ENCODE measurements around the gene OR10H4. TPM values are rescaled to one million over a fixed set of nuclear protein-coding genes. Genes with fewer than 3 reads are reported as not detected.
"Not testable (repeated sequence)": the region's sequence is repeated elsewhere in the genome, so short reads cannot be mapped to it uniquely, and the experiment has no call there.

OR10H4 gene
- total RNA-seq, 1 donor from 2014 or later, result not detected

- no peak for DNase-seq (ENCODE audit: low spot score)
Observed at GRCh38 chr19:15944401-15944800, 4.4 kb upstream of the OR10H4 start.

GRCh38 chr19:15945301-15945700 is 3.5 kb upstream of the OR10H4 start:
- no peak for DNase-seq (ENCODE audit: low spot score)

- no peak for DNase-seq (ENCODE audit: low spot score)
Observed at GRCh38 chr19:15954820-15955219, 6.0 kb downstream of the OR10H4 start.

GRCh38 chr19:15962319-15962718 is 13.5 kb downstream of the OR10H4 start:
- DNase-seq (ENCODE audit: low spot score), result no peak

- DNase-seq (ENCODE audit: low spot score), result no peak
Observed at GRCh38 chr19:15964231-15964630, 15.4 kb downstream of the OR10H4 start.

GRCh38 chr19:15971224-15971780 is 22.5 kb downstream of the OR10H4 start:
- DNase-seq (ENCODE audit: low spot score), result no peak

GRCh38 chr19:15972043-15972442 is 23.2 kb downstream of the OR10H4 start:
- DNase-seq (ENCODE audit: low spot score), result not testable (repeated sequence)

GRCh38 chr19:15974856-15975255 is 26.0 kb downstream of the OR10H4 start:
- DNase-seq (ENCODE audit: low spot score), result no peak

- no peak for DNase-seq (ENCODE audit: low spot score)
Observed at GRCh38 chr19:15976836-15977689, 28.3 kb downstream of the OR10H4 start.

GRCh38 chr19:15977690-15978089 is 28.9 kb downstream of the OR10H4 start:
- no peak for DNase-seq (ENCODE audit: low spot score)

GRCh38 chr19:15979293-15979692 is 30.5 kb downstream of the OR10H4 start:
- no peak for DNase-seq (ENCODE audit: low spot score)

- not testable (repeated sequence) for DNase-seq (ENCODE audit: low spot score)
Observed at GRCh38 chr19:15985831-15986230, 37.0 kb downstream of the OR10H4 start.

GRCh38 chr19:15986701-15987100 is 37.9 kb downstream of the OR10H4 start:
- DNase-seq (ENCODE audit: low spot score), result no peak

- no peak for DNase-seq (ENCODE audit: low spot score)
Observed at GRCh38 chr19:15989889-15990288, 41.1 kb downstream of the OR10H4 start.

- DNase-seq (ENCODE audit: low spot score), result no peak
Observed at GRCh38 chr19:15991602-15992001, 42.8 kb downstream of the OR10H4 start.

- no peak for DNase-seq (ENCODE audit: low spot score)
Observed at GRCh38 chr19:15992014-15992413, 43.2 kb downstream of the OR10H4 start.

- DNase-seq (ENCODE audit: low spot score), result no peak
Observed at GRCh38 chr19:15995536-15995935, 46.7 kb downstream of the OR10H4 start.

GRCh38 chr19:15998166-15998565 is 49.4 kb downstream of the OR10H4 start:
- DNase-seq (ENCODE audit: low spot score), result no peak

Other genes with a start within 250 kb of the OR10H4 start
- not detected for gene OR10H2, start 221.0 kb upstream of the OR10H4 start, total RNA-seq
- not detected for gene OR10H3, start 211.0 kb upstream of the OR10H4 start, total RNA-seq
- not detected for gene OR10H5, start 161.3 kb upstream of the OR10H4 start, total RNA-seq
- 0.60 TPM for gene OR10H1, start 133.3 kb upstream of the OR10H4 start, total RNA-seq
- 2.2 TPM for gene CYP4F2, start 50.9 kb upstream of the OR10H4 start, total RNA-seq
- 9.3 TPM for gene CYP4F11, start 14.5 kb upstream of the OR10H4 start, total RNA-seq
- gene TPM4, start 127.5 kb downstream of the OR10H4 start, total RNA-seq, result 422 TPM
- gene RAB8A, start 162.9 kb downstream of the OR10H4 start, total RNA-seq, result 70.8 TPM
- gene HSH2D, start 194.7 kb downstream of the OR10H4 start, total RNA-seq, result 10.6 TPM
- not detected for gene CIB3, start 224.5 kb downstream of the OR10H4 start, total RNA-seq
- 50.8 TPM for gene FAM32A, start 236.4 kb downstream of the OR10H4 start, total RNA-seq
- gene AP1M1, start 248.9 kb downstream of the OR10H4 start, total RNA-seq, result 56.6 TPM

Data from ureter (tissue), 1 donor.